Activated CD4-positive, alpha-beta T cell treated with anti-CD3 and anti-CD28 coated beads, Interleukin-2, amount 50 U/mL, for 4 hours (primary cell): ENCODE results near the gene OR2T3.
"Not testable (repeated sequence)": the region's sequence is repeated elsewhere in the genome, so short reads cannot be mapped to it uniquely, and the experiment has no call there.

Experiments used
- DNase-seq, 2 experiments: peaks; one replicate each; pipeline ENCODE4 v3.0.0-alpha.2; 2020

The OR2T3 gene

DNA sequence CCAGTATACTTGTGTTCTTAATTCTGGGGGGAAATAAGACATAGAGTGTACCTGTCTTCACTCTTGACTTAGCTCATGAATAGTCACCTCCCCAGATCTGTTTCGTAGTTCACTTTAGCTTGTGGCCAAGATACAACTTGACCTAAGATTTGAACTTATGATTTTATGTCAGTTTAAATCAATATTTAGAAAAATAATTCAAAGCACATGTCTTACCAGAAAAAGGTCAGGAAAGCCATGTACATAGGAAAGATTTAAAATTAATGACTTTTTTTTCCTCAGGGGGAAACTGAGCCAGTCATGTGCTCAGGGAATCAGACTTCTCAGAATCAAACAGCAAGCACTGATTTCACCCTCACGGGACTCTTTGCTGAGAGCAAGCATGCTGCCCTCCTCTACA, at the start of gene OR2T3:
Gene OR2T3, plus strand, starts transcription at position 301 of the 400 bp plus-strand sequence. Its CDS starts 0 bp downstream, at position 301.
- DNase-seq: not testable (repeated sequence)

GRCh38 chr1:248427526-248428191, 45.5 kb upstream of the OR2T3 start:
- not testable (repeated sequence) for DNase-seq

DNA sequence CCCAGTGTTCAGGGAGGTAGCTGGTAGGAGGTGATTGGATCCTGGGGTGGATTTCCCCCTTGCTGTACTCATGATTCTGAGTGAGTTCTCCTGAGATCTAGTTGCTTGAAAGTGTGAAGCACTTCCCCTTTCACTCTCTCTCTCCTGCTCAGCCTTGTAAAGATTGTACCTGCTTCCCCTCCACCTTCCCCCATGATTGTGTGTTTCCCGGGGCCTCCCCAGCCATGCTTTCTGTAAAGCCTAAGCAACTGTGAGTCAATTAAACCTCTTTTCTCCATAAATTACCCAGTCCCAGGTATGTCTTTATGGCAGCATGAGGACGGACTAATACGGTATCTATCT, 45.0 kb upstream of the OR2T3 start:
- not testable (repeated sequence) for DNase-seq

DNA sequence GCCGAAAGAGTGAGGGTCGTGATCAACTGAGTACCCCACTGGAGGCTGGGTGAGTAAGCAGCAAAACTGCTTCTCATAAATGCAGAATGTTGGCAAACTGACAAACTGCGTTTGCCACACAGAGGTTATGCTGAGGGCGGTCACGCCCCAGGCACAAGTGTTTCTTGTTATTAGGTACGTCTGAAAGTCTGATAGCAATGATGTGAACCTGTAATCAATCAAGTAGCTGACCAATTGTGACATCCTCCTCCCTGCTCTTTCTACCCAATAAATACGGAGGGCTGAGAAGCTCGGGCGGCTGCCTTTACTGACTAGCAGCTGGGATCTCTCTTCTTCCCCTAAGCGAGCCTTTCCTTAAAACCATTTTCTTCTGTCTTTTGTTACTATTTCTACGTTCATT, 41.5 kb upstream of the OR2T3 start:
- not testable (repeated sequence) for DNase-seq

- DNase-seq: not testable (repeated sequence)
Measured at GRCh38 chr1:248432201-248432600, 41.0 kb upstream of the OR2T3 start.

- not testable (repeated sequence) for DNase-seq
Measured at GRCh38 chr1:248433811-248434415, 39.2 kb upstream of the OR2T3 start.

GRCh38 chr1:248434913-248435312, 38.2 kb upstream of the OR2T3 start:
- not testable (repeated sequence) for DNase-seq

- not testable (repeated sequence) for DNase-seq
Measured at GRCh38 chr1:248436303-248436702, 36.8 kb upstream of the OR2T3 start.

GRCh38 chr1:248438668-248439067, 34.5 kb upstream of the OR2T3 start:
- DNase-seq: not testable (repeated sequence)

DNA sequence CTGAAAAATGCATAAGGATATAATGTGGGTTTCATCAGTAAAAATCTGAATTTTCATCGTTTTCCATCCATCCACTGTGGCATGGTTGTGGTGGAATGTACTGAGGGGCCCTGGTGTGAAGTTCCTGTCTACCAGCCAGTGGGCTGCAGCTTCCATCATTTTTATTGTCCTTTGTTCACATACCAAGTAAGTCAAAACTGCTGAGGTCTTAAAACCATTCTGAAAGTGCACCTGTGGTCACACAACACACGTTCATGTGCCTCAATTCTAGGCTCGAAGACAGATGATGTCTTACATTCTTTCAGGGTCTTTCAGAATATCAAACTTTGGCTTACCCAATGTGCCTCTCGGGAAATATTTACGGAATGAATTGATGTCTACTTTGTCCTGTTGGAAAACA, 33.9 kb upstream of the OR2T3 start:
- DNase-seq: not testable (repeated sequence)

DNA sequence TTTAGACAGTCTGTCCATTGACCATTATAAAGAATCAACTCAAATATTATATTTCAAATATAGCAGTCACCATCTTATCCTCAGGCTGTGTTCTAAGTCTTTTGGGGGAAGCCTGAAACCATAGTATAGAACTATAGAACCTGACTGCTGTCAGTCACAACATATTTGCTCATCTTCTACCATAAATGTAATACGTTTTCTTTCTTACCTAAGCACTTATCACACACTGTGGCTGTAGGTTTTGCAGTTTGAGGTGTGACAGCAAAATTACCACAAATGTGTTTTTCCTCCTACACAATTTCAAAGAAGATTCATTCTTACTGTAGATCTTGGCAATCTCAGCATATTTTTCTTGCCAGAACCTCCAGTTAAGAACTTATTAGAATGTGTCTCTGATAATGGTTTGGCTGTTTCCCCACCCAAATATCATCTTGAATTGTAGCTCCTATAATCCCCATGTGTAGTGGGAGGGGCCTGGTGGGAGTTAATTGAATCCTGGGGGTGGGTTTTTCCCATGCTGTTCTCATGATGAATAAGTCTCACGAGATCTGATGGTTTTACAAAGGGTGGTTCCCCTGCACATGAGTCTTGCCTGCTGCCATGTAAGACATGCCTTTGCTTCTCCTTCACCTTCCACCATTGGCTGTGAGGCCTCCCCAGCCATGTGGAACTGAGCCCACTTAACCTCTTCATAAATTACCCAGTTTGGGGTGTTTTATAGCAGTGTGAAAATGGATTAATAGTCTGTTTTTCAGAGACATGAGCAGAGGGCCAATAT, 30.5 kb upstream of the OR2T3 start:
- DNase-seq: not testable (repeated sequence)

GRCh38 chr1:248444603-248445002, 28.5 kb upstream of the OR2T3 start:
- not testable (repeated sequence) for DNase-seq

DNA sequence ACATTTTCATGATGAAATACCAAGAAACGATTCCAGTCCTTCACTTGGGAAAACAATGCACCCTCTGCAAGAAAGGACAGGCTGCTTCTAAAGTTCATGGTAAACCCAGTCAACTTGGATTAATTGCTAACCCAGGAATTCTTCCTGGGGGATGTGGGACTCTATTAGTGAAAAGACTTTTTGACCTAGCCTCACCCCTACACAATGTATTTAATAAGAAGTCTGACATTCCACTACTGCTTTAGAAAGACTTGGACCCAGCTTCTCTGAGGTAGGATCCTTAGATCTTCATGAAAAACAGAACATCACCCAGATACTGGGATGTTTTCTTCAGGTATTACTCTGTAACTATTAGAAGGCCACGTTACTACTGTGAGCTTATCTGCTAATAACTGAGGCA, 27.8 kb upstream of the OR2T3 start, which contains the start of gene OR2T2:
Gene OR2T2, plus strand, starts transcription at position 239 of the 400 bp plus-strand sequence. CDS start 7,161 bp downstream, outside the sequence.
- not testable (repeated sequence) for DNase-seq

DNA sequence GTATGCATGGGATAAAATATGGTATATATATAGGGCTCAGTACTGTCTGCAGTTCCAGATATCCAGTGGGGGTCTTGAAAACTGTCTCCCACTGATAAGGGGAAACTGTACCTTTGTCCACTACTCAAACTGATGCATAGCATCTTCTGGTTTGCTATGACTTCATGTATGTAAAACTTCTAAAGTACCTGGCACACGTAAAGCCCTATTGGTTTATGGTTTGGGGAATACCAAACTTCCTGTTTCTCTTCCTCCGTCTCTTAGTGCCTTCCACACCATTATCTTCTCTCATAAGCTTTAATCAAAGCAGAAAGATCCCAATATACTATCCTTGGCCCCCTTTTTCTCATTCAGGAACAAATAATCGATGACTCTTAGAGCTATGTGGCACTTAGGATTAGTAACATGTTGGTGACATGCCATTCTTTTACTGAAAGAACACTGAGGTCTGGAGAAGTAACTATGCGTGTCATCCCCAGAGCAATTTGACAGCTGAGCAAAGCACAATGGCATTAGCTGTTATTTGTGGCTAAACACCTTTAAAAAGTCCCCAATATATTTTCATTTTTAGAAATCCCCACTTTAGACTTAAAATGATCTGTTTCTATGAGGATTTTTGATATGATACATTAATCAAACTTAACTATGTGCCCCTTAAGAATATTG, 24.6 kb upstream of the OR2T3 start:
- not testable (repeated sequence) for DNase-seq

- not testable (repeated sequence) for DNase-seq
Measured at GRCh38 chr1:248449821-248450465, 23.2 kb upstream of the OR2T3 start.

DNA sequence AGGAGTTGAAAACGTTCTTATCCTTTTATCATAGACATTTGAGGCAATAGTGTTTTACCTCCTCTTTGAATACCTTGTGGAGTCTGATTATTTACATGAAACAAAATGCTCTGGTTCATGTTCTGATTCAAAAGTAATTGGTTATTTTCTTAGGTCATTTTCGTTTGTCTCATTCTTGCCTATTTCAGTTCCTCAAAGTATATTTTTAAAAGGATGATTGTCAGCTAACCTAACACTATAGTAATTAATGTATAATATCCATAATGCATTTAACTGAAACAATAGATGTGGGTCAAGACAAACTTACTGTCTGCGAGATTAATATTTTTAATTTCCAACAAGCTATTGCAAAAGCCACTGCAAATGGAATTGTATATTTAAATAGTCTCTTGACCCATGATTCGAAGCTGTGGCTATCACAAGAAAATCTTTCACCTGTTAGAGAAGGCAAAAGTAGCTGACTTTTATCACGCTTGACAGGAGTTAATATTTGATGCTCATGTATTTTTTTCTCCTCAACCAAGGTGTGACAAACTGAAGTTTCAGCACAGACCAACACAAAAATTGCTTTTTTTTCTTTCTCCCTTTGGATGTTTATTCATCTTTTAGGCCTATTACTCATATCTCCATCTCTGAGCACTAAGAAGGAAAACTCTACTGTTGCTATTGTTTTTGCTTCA, 22.5 kb upstream of the OR2T3 start:
- DNase-seq: not testable (repeated sequence)

DNA sequence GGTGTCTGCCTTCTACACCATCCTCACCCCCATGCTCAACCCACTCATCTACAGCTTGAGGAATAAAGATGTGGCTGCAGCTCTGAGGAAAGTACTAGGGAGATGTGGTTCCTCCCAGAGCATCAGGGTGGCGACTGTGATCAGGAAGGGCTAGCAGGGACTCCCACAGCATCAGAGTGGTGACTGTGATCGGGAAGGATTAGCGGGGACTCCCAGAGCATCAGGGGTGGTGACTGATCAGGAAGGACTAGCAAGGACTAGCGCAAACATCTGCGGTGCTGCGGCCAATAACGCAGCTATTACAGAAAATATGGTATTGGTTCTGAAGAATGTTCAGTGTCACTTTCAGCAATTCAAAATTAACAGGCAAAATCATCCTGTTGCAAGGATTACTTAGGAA, 19.5 kb upstream of the OR2T3 start:
- DNase-seq: not testable (repeated sequence)

GRCh38 chr1:248455045-248455444, 18.1 kb upstream of the OR2T3 start:
- not testable (repeated sequence) for DNase-seq

DNA sequence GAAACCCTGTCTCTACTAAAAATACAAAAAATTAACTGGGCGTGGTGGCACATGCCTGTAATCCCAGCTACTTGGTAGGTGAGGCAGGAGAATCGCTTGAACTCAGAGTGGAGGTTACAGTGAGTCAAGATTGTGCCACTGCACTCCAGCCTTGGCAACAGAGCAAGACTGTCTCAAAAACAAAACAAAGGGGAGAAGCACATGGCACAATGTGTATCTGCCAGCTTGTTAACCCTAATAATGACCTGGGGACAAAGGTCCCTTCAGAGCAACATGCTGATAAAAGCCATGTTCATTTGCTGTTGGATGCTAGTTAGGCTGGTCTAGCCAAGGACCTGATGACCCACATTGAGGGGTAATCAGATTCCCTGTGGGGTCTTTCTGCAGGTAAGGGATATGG, 16.5 kb upstream of the OR2T3 start:
- DNase-seq: not testable (repeated sequence)

GRCh38 chr1:248459117-248459516, 14.0 kb upstream of the OR2T3 start:
- not testable (repeated sequence) for DNase-seq

- DNase-seq: no peak
Measured at GRCh38 chr1:248471154-248471553, 2.0 kb upstream of the OR2T3 start.

DNA sequence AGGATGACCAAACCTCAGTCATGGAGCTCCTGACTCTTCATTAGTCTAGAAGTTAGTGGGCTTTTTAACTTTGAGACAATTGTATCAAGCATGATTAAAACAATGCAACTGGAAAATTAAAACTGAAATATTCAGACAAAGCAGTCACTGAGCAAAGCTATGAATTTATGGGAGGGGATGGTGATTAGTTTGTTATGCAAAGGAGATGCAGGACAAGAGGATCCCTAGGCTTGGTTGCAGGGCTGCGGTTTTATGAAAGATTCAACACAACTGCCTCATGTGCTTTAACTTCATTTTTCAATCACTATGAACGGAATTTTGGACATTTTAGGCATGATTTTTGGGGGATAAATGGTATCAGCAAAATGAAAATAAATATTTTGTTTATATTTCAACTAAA, 1.0 kb upstream of the OR2T3 start:
- not testable (repeated sequence) for DNase-seq
